HAP-1 (cell line): ENCODE results near the gene FAF1.

ENCODE experiments used
- DNase-seq, 2 experiments: peaks; one replicate each; pipeline ENCODE4 v3.0.0-alpha.2; 2016 to 2020; ENCODE audit warnings: low spot score in 2 of 2
- H3K27me3 ChIP-seq: fragments of 250-450 bp; sonication (Bioruptor Pico); 2 replicates; pipeline ENCODE4 v1.5.1; 2020; ENCODE audit warnings: low read depth, mild to moderate bottlenecking, moderate library complexity
- H3K36me3 ChIP-seq: fragments of 250-450 bp; sonication (Bioruptor Pico); replicated peaks from 2 replicates; pipeline ENCODE4 v1.5.1; 2020; ENCODE audit warnings: mild to moderate bottlenecking
- H3K4me1 ChIP-seq: fragments of 250-450 bp; sonication (Bioruptor Pico); 2 replicates; pipeline ENCODE4 v1.5.1; 2020; ENCODE audit warnings: mild to moderate bottlenecking
- H3K4me3 ChIP-seq: fragments of 250-450 bp; sonication (Bioruptor Pico); 2 replicates; pipeline ENCODE4 v1.5.1; 2020; ENCODE audit warnings: mild to moderate bottlenecking, moderate library complexity
- H3K9me3 ChIP-seq: fragments of 250-450 bp; sonication (Bioruptor Pico); 2 replicates; pipeline ENCODE4 v1.5.1; 2020; ENCODE audit warnings: mild to moderate bottlenecking, moderate library complexity
- in situ Hi-C: fragments of 300-500 bp; cut with MboI; formaldehyde crosslinking; loops from 3 replicates; pipeline ENCODE4 v1.14.3; 2020; ENCODE audit warnings: low sequenced_read_pairs, inconsistent platforms, mixed read lengths

Gene FAF1

GRCh38 chr1:50599546-50599945, 360.5 kb downstream of the FAF1 start:
- Histone ChIP-seq H3K9me3 (no peaks in the 10 kb centered on the region), H3K4me3 (no peak overlapping the region), H3K36me3 (no peaks in the 10 kb centered on the region), H3K27me3 (no peaks in the 10 kb centered on the region), H3K4me1 (no peaks in the 10 kb centered on the region)
- DNase-seq: no peak
- in situ Hi-C loops: no loop called here

- Histone ChIP-seq H3K4me1 (no peaks in the 10 kb centered on the region), H3K4me3 (no peak overlapping the region), H3K27me3 (no peaks in the 10 kb centered on the region), H3K9me3 (no peaks in the 10 kb centered on the region), H3K36me3 (no peaks in the 10 kb centered on the region)
- DNase-seq: no peak
- in situ Hi-C loops: no loop called here
These were observed 364.2 kb downstream of the FAF1 start for GRCh38 chr1:50595874-50596273.

DNA sequence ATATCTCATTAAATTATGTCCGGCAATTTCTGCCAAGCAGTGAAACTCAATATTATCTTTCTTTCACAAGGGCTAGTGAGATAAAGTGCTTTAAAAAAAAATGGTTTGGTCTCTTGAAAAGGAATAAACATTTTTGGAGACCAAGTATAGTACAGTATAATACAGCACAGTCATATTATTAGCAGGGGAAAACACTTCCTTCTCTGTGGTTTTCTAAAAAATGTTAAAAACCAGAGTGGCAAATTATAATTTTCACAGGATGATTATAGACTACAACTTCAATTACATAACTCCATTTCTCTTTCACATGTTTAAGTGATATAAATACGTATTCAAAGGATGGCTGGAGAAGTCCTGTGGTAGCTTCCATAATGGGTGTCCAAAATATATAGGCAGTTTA, 366.6 kb downstream of the FAF1 start:
- Histone ChIP-seq H3K27me3 (no peaks in the 10 kb centered on the region), H3K36me3 (no peaks in the 10 kb centered on the region), H3K4me1 (no peaks in the 10 kb centered on the region), H3K9me3 (no peaks in the 10 kb centered on the region), H3K4me3 (no peak overlapping the region)
- in situ Hi-C loops: no loop called here
- DNase-seq: no peak

GRCh38 chr1:50591598-50591997, 368.5 kb downstream of the FAF1 start:
- Histone ChIP-seq H3K27me3 (no peaks in the 10 kb centered on the region), H3K4me1 (no peaks in the 10 kb centered on the region), H3K4me3 (no peak overlapping the region), H3K9me3 (no peaks in the 10 kb centered on the region), H3K36me3 (no peaks in the 10 kb centered on the region; the same call in 1 of the 2 replicates)
- DNase-seq: no peak
- in situ Hi-C loops: no loop called here

- Histone ChIP-seq H3K4me1 (0 out of 2 replicates have a peak, but pooled peaks cover 2% of the 10 kb centered on the region), H3K9me3 (no peaks in the 10 kb centered on the region), H3K27me3 (no peaks in the 10 kb centered on the region), H3K4me3 (no peak overlapping the region), H3K36me3 (no peaks in the 10 kb centered on the region; the same call in 1 of the 2 replicates)
- in situ Hi-C loops: no loop called here
- DNase-seq: no peak
These were observed 377.7 kb downstream of the FAF1 start for GRCh38 chr1:50582346-50582745.

DNA sequence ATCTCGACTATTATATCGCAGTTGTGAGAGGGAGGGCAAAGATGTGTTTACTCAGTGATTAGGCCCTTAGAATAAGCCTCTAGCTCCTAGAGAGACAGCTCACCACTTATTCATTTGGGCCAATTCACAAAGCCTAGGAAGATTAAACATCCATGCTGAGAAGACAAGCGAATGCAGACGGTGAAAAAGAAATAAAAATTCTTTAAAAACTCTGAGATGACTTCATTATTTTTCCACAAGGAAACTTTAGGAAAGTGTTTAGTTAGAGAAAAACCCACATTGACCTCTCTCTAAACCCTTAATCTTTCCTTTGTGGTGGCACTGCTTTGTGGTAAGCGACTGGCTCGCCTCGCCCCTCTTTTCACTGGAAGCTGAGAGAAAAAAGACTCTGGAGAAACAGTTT, 390.0 kb downstream of the FAF1 start:
- in situ Hi-C loops: no loop called here
- Histone ChIP-seq H3K4me1 (peaks cover 40% of the 10 kb centered on the region), H3K4me3 (no peak overlapping the region), H3K9me3 (no peaks in the 10 kb centered on the region), H3K27me3 (no peaks in the 10 kb centered on the region), H3K36me3 (peaks cover 2% of the 10 kb centered on the region; the same call in 1 of the 2 replicates)
- peak; percentile 65 to 89 for DNase-seq

- Histone ChIP-seq H3K9me3 (no peaks in the 10 kb centered on the region), H3K36me3 (peaks cover 2% of the 10 kb centered on the region; the same call in 1 of the 2 replicates), H3K4me3 (no peak overlapping the region), H3K27me3 (no peaks in the 10 kb centered on the region), H3K4me1 (peaks cover 40% of the 10 kb centered on the region)
- peak in 1 of 2 experiments; percentile 39 for DNase-seq
- in situ Hi-C loops: no loop called here
These were observed 391.3 kb downstream of the FAF1 start for GRCh38 chr1:50568782-50569181.

DNA sequence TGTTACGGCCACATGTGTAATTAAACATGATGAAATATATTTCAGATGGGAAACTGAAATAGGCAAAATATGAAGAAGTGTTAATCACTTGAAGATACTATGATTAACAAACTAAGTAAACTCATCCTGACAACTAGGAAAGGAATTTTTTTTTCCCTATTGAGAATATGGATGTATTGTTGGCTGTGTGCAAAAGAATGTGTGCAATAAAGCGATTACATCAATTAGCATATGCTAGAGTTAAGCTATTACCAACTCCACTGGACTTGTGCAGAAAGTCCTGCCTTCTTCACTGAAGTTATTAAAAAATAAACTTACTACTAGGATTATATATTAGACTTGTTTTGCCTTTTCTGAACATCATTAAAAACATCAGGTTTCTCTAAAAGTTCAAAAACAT, 393.7 kb downstream of the FAF1 start:
- peak in 1 of 2 experiments; percentile 82 for DNase-seq
- peaks cover 40% of the 10 kb centered on the region for H3K4me1 ChIP-seq
- no peak overlapping the region for H3K4me3 ChIP-seq
- H3K9me3 ChIP-seq: no peaks in the 10 kb centered on the region
- H3K27me3 ChIP-seq: no peaks in the 10 kb centered on the region
- peaks cover 2% of the 10 kb centered on the region; the same call in 1 of the 2 replicates for H3K36me3 ChIP-seq
- in situ Hi-C loops: no loop called here

DNA sequence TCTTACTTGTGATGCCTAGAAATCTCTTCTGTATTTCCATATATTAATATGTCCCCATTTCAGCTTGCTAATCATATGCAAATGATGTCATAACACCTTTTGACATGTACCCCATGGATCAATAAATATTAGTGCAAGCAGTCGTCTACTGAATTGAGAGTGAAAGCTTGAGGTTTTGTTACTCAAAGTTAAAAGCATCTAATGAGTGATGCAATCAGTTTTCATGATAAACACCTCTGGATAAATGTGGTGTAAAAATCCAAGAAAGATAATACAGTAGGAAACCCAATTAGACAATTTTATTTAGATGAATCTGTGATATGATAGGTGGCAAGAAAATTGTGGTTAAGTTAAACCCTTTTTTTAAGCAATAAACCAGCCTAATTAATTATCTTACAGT, 395.6 kb downstream of the FAF1 start:
- DNase-seq: no peak
- in situ Hi-C loops: no loop called here
- no peaks in the 10 kb centered on the region for H3K27me3 ChIP-seq
- H3K4me3 ChIP-seq: no peak overlapping the region
- peaks cover 29% of the 10 kb centered on the region for H3K4me1 ChIP-seq
- peaks cover 9% of the 10 kb centered on the region; the same call in 1 of the 2 replicates for H3K36me3 ChIP-seq
- H3K9me3 ChIP-seq: no peaks in the 10 kb centered on the region

- Histone ChIP-seq H3K4me3 (no peak overlapping the region), H3K36me3 (peaks cover 9% of the 10 kb centered on the region; the same call in 1 of the 2 replicates), H3K4me1 (peaks cover 19% of the 10 kb centered on the region), H3K9me3 (no peaks in the 10 kb centered on the region), H3K27me3 (no peaks in the 10 kb centered on the region)
- no peak for DNase-seq
- in situ Hi-C loops: no loop called here
These were observed 398.0 kb downstream of the FAF1 start for GRCh38 chr1:50562106-50562505.

- DNase-seq: peak; percentile 15 to 43
- 0 out of 2 replicates have a peak, but pooled peaks cover 6% of the 10 kb centered on the region for H3K36me3 ChIP-seq
- in situ Hi-C loops: no loop called here
- no peaks in the 10 kb centered on the region for H3K9me3 ChIP-seq
- no peaks in the 10 kb centered on the region for H3K27me3 ChIP-seq
- H3K4me1 ChIP-seq: peaks cover 6% of the 10 kb centered on the region
- H3K4me3 ChIP-seq: no peak overlapping the region
These were observed 400.6 kb downstream of the FAF1 start for GRCh38 chr1:50559421-50559820.

- Histone ChIP-seq H3K27me3 (no peaks in the 10 kb centered on the region), H3K4me3 (no peak overlapping the region), H3K9me3 (no peaks in the 10 kb centered on the region), H3K36me3 (no peaks in the 10 kb centered on the region), H3K4me1 (no peaks in the 10 kb centered on the region)
- in situ Hi-C loops: no loop called here
- DNase-seq: no peak
These were observed 406.1 kb downstream of the FAF1 start for GRCh38 chr1:50553921-50554320.

GRCh38 chr1:50548243-50548642, 411.8 kb downstream of the FAF1 start:
- H3K36me3 ChIP-seq: no peaks in the 10 kb centered on the region
- no peaks in the 10 kb centered on the region for H3K9me3 ChIP-seq
- in situ Hi-C loops: no loop called here
- no peaks in the 10 kb centered on the region for H3K4me1 ChIP-seq
- no peak overlapping the region for H3K4me3 ChIP-seq
- DNase-seq: no peak
- H3K27me3 ChIP-seq: no peaks in the 10 kb centered on the region

GRCh38 chr1:50542362-50542761, 417.7 kb downstream of the FAF1 start:
- no peaks in the 10 kb centered on the region for H3K36me3 ChIP-seq
- no peaks in the 10 kb centered on the region for H3K27me3 ChIP-seq
- no peak overlapping the region for H3K4me3 ChIP-seq
- no peak for DNase-seq
- H3K9me3 ChIP-seq: no peaks in the 10 kb centered on the region
- H3K4me1 ChIP-seq: no peaks in the 10 kb centered on the region
- in situ Hi-C loops: no loop called here

GRCh38 chr1:50538476-50538875, 421.6 kb downstream of the FAF1 start:
- no peaks in the 10 kb centered on the region for H3K4me1 ChIP-seq
- H3K4me3 ChIP-seq: no peak overlapping the region
- DNase-seq: no peak
- no peaks in the 10 kb centered on the region for H3K36me3 ChIP-seq
- no peaks in the 10 kb centered on the region for H3K27me3 ChIP-seq
- in situ Hi-C loops: no loop called here
- H3K9me3 ChIP-seq: no peaks in the 10 kb centered on the region
